PC-3 (cell line): ENCODE results near the gene CROT.

Source experiments
- EZH2 ChIP-seq: fragments of 300-600 bp; sonication (generic); IDR thresholded peaks from one replicate; pipeline ENCODE4 v1.6.1; 2017; ENCODE audit warnings: antibody characterized with exemption, mild to moderate bottlenecking, low read length; ENCODE audit not compliant: unreplicated experiment
- EZH2phosphoT487 ChIP-seq: fragments of 300-600 bp; sonication (generic); IDR thresholded peaks from 2 replicates; pipeline ENCODE4 v1.6.1; 2018; ENCODE audit warnings: mild to moderate bottlenecking, antibody characterized with exemption, low read length, borderline replicate concordance
- TF ChIP-seq, protein P1 (sequence below): fragments of 300-600 bp; sonication (generic); conservative IDR thresholded peaks from 2 replicates; pipeline ENCODE4 v1.5.1; 2017; ENCODE audit warnings: antibody characterized with exemption, low read depth, mild to moderate bottlenecking, low read length

- TF ChIP-seq, protein P1, sequence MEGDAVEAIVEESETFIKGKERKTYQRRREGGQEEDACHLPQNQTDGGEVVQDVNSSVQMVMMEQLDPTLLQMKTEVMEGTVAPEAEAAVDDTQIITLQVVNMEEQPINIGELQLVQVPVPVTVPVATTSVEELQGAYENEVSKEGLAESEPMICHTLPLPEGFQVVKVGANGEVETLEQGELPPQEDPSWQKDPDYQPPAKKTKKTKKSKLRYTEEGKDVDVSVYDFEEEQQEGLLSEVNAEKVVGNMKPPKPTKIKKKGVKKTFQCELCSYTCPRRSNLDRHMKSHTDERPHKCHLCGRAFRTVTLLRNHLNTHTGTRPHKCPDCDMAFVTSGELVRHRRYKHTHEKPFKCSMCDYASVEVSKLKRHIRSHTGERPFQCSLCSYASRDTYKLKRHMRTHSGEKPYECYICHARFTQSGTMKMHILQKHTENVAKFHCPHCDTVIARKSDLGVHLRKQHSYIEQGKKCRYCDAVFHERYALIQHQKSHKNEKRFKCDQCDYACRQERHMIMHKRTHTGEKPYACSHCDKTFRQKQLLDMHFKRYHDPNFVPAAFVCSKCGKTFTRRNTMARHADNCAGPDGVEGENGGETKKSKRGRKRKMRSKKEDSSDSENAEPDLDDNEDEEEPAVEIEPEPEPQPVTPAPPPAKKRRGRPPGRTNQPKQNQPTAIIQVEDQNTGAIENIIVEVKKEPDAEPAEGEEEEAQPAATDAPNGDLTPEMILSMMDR: no peak
- TF ChIP-seq EZH2: no peak
- no peak for TF ChIP-seq EZH2phosphoT487
These were observed 80.7 kb downstream of the CROT start for GRCh38 chr7:87426160-87426559.
